SJCRH30 (cell line): Measurements from ENCODE around the gene ZNF646. TPM values are rescaled to one million over a fixed set of nuclear protein-coding genes. Genes with fewer than 3 reads are reported as not detected.

Experiments used
- DNase-seq, 2 experiments: peaks; one replicate each; pipeline ENCODE4 v3.0.0-alpha.2; 2015 to 2020
- H3K27ac ChIP-seq: fragments of 250-450 bp; sonication (Bioruptor Pico); 2 replicates; pipeline ENCODE4 v1.5.1; 2020; ENCODE audit warnings: mild to moderate bottlenecking, moderate library complexity
- H3K27me3 ChIP-seq: fragments of 250-450 bp; sonication (Bioruptor Pico); 2 replicates; pipeline ENCODE4 v1.5.1; 2020; ENCODE audit warnings: mild to moderate bottlenecking, moderate library complexity
- H3K36me3 ChIP-seq: fragments of 250-450 bp; sonication (Bioruptor Pico); 2 replicates; pipeline ENCODE4 v1.5.1; 2020; ENCODE audit warnings: mild to moderate bottlenecking, moderate library complexity
- H3K4me1 ChIP-seq: fragments of 250-450 bp; sonication (Bioruptor Pico); 2 replicates; pipeline ENCODE4 v1.5.1; 2020; ENCODE audit warnings: mild to moderate bottlenecking, moderate library complexity
- H3K4me3 ChIP-seq: fragments of 250-450 bp; sonication (Bioruptor Pico); 2 replicates; pipeline ENCODE4 v1.5.1; 2020; ENCODE audit warnings: mild to moderate bottlenecking, moderate library complexity
- H3K9me3 ChIP-seq: fragments of 250-450 bp; sonication (Bioruptor Pico); replicated peaks from 2 replicates; pipeline ENCODE4 v1.5.1; 2020; ENCODE audit warnings: mild to moderate bottlenecking, moderate library complexity
- total RNA-seq: library from RNA; depleted of rRNA; stranded (reverse); fragments of >200 nt; shearing (Covaris generic); gene quantifications from 2 replicates; pipeline ENCODE4 v1.2.3, GENCODE V29; 2014; rRNA removed

The ZNF646 gene, protein sequence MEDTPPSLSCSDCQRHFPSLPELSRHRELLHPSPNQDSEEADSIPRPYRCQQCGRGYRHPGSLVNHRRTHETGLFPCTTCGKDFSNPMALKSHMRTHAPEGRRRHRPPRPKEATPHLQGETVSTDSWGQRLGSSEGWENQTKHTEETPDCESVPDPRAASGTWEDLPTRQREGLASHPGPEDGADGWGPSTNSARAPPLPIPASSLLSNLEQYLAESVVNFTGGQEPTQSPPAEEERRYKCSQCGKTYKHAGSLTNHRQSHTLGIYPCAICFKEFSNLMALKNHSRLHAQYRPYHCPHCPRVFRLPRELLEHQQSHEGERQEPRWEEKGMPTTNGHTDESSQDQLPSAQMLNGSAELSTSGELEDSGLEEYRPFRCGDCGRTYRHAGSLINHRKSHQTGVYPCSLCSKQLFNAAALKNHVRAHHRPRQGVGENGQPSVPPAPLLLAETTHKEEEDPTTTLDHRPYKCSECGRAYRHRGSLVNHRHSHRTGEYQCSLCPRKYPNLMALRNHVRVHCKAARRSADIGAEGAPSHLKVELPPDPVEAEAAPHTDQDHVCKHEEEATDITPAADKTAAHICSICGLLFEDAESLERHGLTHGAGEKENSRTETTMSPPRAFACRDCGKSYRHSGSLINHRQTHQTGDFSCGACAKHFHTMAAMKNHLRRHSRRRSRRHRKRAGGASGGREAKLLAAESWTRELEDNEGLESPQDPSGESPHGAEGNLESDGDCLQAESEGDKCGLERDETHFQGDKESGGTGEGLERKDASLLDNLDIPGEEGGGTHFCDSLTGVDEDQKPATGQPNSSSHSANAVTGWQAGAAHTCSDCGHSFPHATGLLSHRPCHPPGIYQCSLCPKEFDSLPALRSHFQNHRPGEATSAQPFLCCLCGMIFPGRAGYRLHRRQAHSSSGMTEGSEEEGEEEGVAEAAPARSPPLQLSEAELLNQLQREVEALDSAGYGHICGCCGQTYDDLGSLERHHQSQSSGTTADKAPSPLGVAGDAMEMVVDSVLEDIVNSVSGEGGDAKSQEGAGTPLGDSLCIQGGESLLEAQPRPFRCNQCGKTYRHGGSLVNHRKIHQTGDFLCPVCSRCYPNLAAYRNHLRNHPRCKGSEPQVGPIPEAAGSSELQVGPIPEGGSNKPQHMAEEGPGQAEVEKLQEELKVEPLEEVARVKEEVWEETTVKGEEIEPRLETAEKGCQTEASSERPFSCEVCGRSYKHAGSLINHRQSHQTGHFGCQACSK (N-terminal part only)
- total RNA-seq = 20.3 and 26.4 TPM in 2 replicates

DNA sequence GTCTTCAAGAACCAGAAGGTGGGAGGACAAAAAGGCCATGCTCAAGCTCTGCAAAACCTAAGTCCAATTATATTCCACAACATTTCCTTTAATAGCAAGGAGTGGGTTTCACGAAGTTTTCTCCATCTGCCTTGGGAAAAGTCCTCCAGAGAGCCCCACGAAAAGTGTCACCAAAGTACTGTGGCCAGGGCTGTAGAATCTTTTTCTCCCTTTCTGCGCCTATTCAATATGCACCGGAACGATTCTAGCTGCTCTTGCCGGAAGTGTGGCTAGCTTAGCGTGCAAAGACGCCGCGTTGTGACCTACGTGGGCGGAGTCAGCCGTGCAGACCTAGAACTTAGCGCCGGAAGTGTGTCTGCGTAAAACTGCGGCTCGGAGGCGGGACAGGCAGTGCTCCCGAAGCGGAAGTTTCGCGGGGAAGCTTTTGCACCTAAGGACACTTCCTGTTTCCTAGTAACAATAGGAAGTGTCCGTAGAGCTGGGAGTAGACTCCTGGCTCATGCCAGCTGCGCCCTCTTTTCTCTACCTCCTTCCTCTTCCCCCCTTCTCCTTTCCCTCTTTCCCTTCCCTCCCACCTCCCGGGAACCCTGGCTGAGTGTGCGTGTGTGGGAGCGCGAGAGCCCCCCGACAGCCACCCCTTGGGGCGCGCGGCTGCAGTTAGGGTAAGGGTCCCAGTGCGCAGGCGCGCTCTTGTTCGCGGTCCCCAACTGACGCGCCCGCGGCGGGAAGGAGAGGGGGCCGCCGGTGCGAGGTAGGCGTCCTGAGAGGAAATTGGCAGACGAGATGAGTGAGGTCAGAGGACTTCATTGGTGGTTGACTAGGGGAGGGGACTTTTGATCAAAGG, at the start of gene ZNF646, which contains the start of gene ZNF668:
Gene ZNF646, plus strand, starts transcription at position 453 of the 844 bp plus-strand sequence. CDS start 1,903 bp downstream, outside the sequence.
Gene ZNF668, minus strand, starts transcription at position 271 of the 844 bp plus-strand sequence. CDS start 9,781 bp downstream, outside the sequence.
- H3K27me3 ChIP-seq = no peaks in the 10 kb centered on the region
- peaks cover 7% of the 10 kb centered on the region for H3K4me1 ChIP-seq
- peak; percentile 98 to 99 for DNase-seq
- H3K27ac ChIP-seq = peak within 1 kb of the TSS; percentile 98
- peaks cover 26% of the 10 kb centered on the region for H3K36me3 ChIP-seq
- peak within 1 kb of the TSS; percentile 94 for H3K4me3 ChIP-seq
- no peaks in the 10 kb centered on the region for H3K9me3 ChIP-seq

DNA sequence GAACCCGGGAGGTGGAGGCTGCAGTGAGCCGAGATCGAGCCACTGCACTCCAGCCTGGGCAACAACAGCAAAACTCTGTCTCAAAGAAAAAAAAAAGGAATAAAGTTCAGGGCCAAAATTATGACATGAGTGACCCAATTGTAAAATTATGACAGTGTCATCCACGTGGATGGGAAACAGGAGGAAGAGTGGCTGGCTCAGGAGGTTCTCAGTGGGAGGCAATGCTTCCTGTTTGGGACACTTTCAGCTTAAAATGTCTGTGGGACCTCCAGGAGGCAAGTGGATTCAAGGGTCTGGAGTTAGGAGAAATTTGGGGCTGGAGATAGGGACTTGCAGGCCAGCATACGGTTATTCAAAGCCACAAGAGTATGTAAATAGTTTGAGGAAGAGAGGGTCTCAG, 48.9 kb upstream of the ZNF646 start:
- Histone ChIP-seq H3K9me3 (no peaks in the 10 kb centered on the region), H3K27ac (no peak overlapping the region), H3K27me3 (no peaks in the 10 kb centered on the region), H3K36me3 (no peaks in the 10 kb centered on the region), H3K4me3 (no peak overlapping the region), H3K4me1 (peaks cover 24% of the 10 kb centered on the region)
- no peak for DNase-seq

DNA sequence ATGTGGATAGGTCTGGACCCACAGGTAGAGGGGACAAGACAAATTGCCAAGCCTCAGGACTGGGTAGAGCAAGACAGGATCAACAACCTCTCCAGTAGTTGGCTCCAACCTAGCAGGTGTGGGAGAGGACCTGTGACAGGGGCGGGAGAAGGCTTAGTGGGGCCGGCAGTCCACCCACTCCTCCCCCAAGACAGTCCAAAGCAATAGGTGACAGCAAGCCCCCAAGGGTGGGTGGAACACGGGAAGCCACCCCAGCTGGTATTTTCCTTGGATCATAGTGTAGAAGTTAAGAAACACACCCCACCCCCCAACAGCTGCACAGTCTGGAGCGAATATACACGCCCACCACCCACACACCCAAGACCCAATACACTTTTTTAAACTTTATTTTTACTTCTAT, 45.0 kb upstream of the ZNF646 start:
- Histone ChIP-seq H3K4me3 (no peak overlapping the region), H3K36me3 (no peaks in the 10 kb centered on the region), H3K27ac (no peak overlapping the region), H3K4me1 (peaks cover 16% of the 10 kb centered on the region), H3K27me3 (no peaks in the 10 kb centered on the region), H3K9me3 (no peaks in the 10 kb centered on the region)
- DNase-seq = peak in 1 of 2 experiments; percentile 24

DNA sequence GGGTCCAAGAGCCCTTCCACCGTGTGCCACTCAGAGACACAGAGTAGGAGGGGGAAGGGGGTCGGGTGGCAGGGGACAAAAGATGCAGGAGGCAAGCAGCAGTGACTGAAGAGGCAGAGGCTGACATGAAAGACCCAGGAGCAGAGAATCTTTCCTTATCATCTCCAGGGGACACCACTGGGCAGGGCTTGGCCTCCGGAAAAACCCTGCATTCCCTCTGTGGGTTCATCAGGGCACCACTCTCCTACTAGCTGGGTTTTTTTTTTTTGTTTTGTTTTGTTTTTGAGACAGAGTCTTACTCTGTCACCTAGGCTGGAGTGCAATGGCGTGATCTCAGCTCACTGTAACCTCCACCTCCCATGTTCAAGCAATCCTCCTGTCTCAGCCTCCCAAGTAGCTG, 42.9 kb upstream of the ZNF646 start:
- no peaks in the 10 kb centered on the region for H3K27me3 ChIP-seq

DNA sequence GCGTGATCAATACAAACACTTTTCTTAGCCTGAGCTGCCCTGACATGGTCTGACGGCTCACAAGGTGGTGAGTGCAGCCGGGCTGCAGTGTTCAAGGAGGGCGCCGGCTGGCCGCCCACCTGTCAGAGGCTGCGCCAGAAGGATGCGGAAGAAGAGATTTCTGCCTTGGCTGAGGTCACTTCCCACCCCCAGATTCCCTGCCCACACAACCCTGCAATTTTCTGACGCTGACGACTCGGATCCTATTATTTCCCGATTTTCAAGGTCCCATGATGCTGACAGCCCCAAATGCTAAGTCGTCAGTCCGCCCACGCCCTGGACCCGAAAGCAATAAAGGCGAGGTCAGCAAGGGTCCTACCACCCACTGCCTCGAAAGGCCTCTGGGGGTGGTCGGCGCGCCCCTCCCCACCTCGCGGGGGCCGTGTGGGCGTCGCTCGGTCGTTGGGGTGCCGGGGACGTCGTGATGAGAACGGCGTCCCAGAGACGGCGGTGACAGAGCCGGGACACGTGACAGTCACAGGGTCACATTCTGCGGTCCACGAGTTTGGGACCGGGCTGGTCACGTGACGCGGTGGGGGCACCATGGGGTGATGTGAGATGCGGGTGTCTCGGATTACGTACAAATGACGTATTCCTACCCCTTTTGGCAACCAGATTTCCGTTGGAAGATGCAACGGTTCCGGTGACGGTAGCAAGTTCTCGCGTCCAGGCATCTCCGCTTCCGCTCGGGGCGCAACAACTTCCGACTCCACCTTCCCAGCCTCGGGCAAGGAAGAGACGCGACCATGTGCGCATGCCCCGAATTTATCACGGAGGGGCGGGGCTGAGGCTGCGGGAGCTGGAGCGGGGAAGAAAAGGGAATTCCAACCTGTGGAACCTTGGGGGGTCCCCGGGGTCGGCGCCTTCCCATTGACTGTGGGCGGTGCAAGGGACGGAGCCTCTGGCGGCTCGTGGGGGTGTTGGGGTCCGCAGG, 41.2 kb upstream of the ZNF646 start, which contains the start of gene STX4:
Gene STX4, plus strand, starts transcription at position 823 of the 973 bp plus-strand sequence. CDS start 248 bp downstream, outside the sequence.
- H3K9me3 ChIP-seq = no peaks in the 10 kb centered on the region
- peak within 1 kb of the TSS; percentile 86 for H3K27ac ChIP-seq
- H3K4me1 ChIP-seq = peaks cover 15% of the 10 kb centered on the region
- H3K27me3 ChIP-seq = no peaks in the 10 kb centered on the region
- peaks cover 12% of the 10 kb centered on the region for H3K36me3 ChIP-seq
- peak; percentile 97 for DNase-seq
- H3K4me3 ChIP-seq = peak within 1 kb of the TSS; percentile 84

More for the DNA sequence above, 42.9 kb upstream of the ZNF646 start:
- Histone ChIP-seq H3K4me3 (no peak overlapping the region), H3K4me1 (peaks cover 16% of the 10 kb centered on the region), H3K36me3 (peaks cover 7% of the 10 kb centered on the region), H3K9me3 (no peaks in the 10 kb centered on the region), H3K27ac (no peak overlapping the region)
- DNase-seq = no peak

DNA sequence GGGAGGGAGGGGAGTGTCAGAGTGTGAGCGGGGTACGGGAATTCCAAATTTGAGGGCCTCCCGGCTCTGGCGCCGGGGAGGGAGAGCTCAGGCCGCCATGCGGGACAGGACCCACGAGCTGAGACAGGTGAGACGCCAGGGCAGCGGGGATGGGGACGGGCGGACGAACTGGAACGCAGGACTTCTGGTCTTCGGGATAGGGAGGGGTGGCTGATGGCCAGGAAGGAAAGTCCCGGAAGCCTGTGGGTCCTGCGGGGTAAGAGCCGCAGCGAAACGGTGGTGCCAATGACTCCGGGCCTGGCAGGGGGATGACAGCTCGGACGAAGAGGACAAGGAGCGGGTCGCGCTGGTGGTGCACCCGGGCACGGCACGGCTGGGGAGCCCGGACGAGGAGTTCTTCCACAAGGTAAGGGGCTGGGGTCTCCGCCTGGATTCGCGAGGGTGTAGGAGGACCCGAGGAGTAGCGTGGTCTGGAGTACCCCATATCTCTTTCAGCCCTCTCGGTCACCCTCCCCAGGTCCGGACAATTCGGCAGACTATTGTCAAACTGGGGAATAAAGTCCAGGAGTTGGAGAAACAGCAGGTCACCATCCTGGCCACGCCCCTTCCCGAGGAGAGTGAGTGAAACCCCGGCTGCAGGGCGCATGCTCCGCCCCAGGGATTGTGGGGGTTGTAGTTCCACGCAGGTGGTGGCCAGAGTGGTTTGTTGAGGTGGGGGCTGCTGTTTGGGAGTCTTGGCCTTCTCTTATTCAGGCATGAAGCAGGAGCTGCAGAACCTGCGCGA, 40.3 kb upstream of the ZNF646 start:
- peak overlapping the region; percentile 86 for H3K27ac ChIP-seq
- peaks cover 12% of the 10 kb centered on the region for H3K36me3 ChIP-seq
- DNase-seq = peak; percentile 88 to 90
- H3K4me3 ChIP-seq = peak overlapping the region; percentile 84
- H3K27me3 ChIP-seq = no peaks in the 10 kb centered on the region
- no peaks in the 10 kb centered on the region for H3K9me3 ChIP-seq
- peaks cover 8% of the 10 kb centered on the region for H3K4me1 ChIP-seq

DNA sequence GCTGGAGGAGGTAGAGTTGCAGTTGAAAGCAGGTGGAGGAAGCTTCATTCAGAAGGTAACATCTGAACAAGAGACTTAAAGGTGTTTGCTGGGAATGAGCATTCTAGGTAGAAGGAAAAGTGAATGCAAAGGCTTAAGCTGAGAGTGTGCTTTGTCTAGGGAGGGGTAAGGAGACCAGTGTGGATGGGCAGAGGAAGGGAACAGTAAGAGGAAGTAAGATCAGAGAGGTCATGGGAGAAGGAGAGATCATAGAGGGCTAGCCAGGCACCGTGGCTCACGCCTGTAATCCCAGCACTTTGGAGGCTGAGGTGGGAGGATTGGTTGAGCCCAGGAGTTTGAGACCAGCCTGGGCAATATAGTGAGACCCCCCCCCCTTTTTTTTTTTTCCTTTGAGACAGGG, 37.5 kb upstream of the ZNF646 start:
- no peak for DNase-seq
- H3K27me3 ChIP-seq = no peaks in the 10 kb centered on the region
- H3K27ac ChIP-seq = no peak overlapping the region
- H3K36me3 ChIP-seq = peaks cover 19% of the 10 kb centered on the region
- H3K9me3 ChIP-seq = no peaks in the 10 kb centered on the region
- H3K4me3 ChIP-seq = no peak overlapping the region
- H3K4me1 ChIP-seq = peaks cover 3% of the 10 kb centered on the region; the same call in 1 of the 2 replicates

DNA sequence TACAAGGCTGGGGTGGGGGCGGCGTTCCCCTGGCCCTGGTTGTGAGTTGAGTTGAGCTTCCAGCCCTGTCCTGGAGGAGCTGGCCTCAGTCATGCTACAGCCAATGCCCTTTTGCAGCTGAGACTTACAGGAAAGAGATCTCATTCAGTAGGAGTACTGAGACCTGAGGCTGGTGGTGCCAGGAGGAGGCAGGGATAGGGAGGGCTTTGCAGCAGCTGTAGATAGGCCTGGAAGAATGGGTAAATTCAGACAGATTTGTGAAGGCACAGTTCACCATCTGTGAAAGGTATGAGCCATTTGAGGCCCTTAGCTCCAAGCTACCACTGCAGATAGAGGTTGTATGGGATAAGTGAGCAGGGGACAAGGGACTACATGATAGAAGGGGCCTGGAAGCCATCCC, 35.2 kb upstream of the ZNF646 start:
- no peak for DNase-seq
- peaks cover 28% of the 10 kb centered on the region for H3K36me3 ChIP-seq
- no peaks in the 10 kb centered on the region for H3K9me3 ChIP-seq
- no peaks in the 10 kb centered on the region for H3K4me1 ChIP-seq
- no peaks in the 10 kb centered on the region for H3K27me3 ChIP-seq
- no peak overlapping the region for H3K27ac ChIP-seq
- H3K4me3 ChIP-seq = no peak overlapping the region

DNA sequence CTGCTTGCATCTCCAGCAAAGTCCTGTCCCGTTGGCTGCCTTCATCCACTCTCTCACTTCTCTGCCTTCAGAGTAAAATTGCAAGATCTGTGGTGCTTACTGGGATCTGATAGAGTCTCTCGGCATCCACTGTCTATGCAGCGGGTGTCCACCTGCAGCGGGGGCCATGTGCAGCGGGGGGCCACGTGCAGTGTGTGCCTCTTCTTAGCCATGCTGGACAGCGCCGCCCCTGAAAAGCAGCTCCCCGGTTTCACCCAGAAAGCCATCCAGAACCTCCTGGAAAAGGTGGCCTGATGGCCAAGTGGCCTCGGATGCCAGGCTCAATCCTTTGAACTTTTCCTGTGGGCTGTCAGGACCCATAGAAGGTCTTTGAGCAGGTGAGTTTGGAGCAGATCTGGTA, 31.4 kb upstream of the ZNF646 start:
- no peaks in the 10 kb centered on the region for H3K27me3 ChIP-seq
- no peak for DNase-seq
- peaks cover 17% of the 10 kb centered on the region for H3K36me3 ChIP-seq
- no peak overlapping the region for H3K4me3 ChIP-seq
- H3K9me3 ChIP-seq = no peaks in the 10 kb centered on the region; the same call in 1 of the 2 replicates
- H3K4me1 ChIP-seq = no peaks in the 10 kb centered on the region
- H3K27ac ChIP-seq = no peak overlapping the region

DNA sequence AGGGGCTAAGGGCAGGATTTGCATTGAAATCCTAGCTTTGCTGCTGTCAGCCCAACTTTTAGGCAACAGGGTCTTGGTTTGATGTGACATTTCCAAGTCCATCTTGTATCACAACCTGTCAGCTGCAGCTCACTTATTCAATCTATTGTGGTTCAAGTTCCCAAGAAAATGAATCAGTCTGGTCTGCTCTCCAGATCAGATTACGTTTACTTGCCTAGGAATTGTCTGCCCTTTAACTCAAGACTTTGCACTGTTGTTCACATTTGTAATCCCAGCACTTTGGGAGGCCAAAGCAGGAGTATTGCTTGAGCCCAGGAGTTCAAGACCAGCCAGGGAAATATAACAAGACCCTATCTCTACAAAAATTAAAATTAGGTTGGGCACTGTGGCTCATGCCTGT, 30.9 kb upstream of the ZNF646 start:
- Histone ChIP-seq H3K4me3 (no peak overlapping the region), H3K27me3 (no peaks in the 10 kb centered on the region), H3K27ac (no peak overlapping the region), H3K4me1 (no peaks in the 10 kb centered on the region), H3K36me3 (peaks cover 17% of the 10 kb centered on the region), H3K9me3 (no peaks in the 10 kb centered on the region; the same call in 1 of the 2 replicates)
- DNase-seq = no peak

DNA sequence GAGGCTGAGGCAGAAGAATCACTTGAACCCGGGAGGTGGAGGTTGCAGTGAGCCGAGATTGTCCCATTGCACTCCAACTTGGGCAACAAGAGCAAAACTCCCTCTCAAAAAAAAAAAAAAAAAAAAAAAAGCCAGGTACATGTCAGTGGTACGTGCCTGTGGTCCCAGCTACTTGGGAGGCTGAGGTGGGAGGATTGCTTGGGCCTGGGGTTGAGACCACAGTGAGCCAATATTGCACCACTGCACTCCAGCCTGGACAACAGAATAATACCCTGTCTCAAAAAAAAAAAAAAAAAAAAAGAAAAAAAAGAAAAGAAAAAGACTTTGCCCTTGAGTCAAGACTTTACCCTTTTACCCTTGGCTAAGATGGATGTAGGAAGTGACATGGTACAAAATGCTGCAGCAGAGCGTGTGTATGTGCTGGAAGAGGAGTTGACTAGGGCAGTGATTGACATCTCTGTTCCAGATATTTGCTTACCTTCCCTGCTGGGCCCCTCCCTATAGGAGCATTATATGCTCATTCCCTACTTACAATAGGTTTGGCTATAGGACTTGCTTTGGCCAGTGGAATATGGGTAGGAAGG, 30.2 kb upstream of the ZNF646 start:
- Histone ChIP-seq H3K27me3 (no peaks in the 10 kb centered on the region), H3K4me3 (no peak overlapping the region), H3K36me3 (peaks cover 17% of the 10 kb centered on the region), H3K27ac (no peak overlapping the region), H3K4me1 (no peaks in the 10 kb centered on the region), H3K9me3 (no peaks in the 10 kb centered on the region; the same call in 1 of the 2 replicates)
- DNase-seq = no peak
